NCI-H2107 treated with DMSO at 0.1 percent for 48 hours (cell line): ENCODE results near the gene NFKBIZ.
"Not testable (repeated sequence)": the region's sequence is repeated elsewhere in the genome, so short reads cannot be mapped to it uniquely, and the experiment has no call there.

Source experiments
- DNase-seq: peaks from one replicate; lab custom pipeline; 2025; ENCODE audit not compliant: unreplicated experiment; lab: John Stamatoyannopoulos, UW

Gene NFKBIZ

DNA sequence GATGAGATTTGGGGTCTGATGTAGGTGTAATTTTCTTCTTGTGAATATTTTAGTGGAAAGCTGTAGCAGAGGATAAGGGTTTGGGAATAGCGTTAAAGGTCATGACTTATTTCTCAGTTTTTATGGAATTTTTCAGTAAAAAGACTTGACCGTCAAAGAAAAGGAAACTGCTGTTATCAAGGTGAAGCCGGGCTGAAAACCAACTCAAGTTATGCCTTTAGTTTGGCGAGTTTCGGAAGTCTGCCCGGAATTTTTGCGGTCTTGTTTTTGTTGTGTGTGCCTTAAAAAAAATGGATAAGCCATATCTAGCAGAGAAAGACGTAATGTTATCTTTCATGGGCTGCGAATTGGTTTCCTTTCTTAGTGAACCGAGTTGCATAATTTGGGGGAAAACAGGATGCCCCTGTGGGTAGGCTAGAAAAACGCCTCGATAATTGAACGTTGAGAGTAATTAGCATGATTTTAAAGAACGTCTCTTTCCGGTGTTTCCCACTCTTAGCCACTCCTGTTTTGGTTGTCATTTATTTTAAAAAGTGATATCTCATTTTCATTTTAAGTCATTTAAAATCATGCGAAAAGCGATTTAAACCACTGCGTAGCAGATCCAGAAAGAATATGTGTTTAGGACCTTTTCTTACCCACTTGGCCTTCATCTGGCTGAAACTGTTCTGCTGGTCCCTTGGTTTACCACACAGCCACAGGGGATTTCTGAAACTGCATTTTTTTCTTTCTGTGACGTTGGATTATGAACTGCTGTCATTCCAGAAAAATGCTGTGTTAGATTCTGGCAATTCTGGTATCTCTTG lies 1.1 kb downstream of the NFKBIZ start:
- DNase-seq: no peak

DNA sequence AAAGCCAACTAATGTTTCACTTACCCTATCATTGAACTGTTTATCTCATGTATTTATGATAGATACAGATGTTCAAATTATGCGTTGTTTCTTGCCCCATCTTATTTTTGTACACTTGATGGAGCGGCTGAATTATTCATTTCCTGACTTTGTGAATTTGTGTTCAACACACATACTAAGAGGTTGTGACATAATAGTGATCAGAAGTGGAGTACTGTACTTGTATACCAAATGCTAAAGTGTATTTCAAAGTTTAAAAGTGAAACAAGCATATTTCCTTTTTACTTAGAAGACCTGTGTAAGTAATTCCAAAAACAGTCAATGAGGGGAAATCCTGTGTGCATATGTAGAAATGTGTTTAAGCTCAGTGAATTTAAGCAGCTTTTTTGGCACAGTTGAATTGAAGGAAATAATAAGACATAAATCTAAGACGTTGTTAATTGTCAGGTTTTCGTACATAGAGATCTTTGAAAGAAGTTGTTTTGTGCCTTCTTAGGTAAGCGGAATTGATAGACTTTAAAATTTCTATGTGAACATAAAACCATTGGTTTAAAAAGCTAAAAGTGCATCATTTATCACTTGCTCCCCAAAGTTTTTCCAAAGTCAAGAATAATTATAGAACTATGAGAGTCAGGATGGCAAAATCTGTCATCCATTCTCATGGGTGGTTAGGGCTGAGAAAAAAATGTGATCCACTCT lies 1.9 kb downstream of the NFKBIZ start:
- DNase-seq: no peak

DNA sequence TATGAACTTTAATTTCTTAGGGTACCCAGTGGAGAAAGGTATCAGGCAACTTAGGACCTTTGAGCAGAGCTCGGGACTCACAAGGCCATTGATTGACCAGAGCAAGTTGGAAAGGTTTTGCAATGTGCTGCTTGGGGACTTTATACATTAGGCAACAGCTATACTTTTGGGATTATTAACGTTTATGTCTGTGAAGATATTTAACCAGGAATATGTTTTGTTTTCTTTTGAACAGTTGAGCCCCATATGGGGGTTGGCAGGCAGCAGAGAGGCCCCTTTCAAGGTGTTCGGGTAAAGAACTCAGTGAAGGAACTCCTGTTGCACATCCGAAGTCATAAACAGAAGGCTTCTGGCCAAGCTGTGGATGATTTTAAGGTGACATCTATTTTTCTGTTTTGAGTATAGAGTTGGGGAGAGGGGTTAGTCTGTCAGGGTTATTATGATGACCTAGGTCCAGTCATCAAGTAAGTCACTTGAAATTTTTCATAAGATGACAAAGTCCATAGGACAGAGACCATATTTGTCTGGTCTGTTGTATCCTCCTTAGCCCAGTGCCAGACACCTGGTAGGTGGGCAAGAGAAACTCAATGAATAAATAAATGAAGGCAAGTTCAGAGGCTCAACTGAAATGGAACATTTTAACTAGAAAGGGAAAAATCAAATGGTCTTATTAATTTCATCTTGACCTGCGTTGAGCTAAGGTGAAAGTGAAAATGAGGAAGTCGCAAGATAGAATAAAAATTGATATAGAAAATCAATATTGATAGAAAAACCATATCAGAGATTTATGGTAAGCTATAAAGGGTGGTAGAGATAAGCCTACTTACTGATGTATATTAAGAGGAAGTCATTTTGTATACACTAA lies 2.8 kb downstream of the NFKBIZ start:
- no peak for DNase-seq

DNA sequence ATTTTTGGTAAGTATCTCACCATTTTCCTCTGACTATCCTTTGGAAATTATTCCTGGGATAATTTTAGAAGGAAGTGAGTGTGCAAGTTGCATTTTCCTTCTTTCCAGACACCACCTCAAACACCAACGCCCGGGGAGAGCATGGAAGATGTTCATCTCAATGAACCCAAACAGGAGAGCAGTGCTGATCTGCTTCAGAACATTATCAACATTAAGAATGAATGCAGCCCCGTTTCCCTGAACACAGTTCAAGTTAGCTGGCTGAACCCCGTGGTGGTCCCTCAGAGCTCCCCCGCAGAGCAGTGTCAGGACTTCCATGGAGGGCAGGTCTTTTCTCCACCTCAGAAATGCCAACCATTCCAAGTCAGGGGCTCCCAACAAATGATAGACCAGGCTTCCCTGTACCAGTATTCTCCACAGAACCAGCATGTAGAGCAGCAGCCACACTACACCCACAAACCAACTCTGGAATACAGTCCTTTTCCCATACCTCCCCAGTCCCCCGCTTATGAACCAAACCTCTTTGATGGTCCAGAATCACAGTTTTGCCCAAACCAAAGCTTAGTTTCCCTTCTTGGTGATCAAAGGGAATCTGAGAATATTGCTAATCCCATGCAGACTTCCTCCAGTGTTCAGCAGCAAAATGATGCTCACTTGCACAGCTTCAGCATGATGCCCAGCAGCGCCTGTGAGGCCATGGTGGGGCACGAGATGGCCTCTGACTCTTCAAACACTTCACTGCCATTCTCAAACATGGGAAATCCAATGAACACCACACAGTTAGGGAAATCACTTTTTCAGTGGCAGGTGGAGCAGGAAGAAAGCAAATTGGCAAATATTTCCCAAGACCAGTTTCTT lies 3.9 kb downstream of the NFKBIZ start:
- no peak for DNase-seq

DNA sequence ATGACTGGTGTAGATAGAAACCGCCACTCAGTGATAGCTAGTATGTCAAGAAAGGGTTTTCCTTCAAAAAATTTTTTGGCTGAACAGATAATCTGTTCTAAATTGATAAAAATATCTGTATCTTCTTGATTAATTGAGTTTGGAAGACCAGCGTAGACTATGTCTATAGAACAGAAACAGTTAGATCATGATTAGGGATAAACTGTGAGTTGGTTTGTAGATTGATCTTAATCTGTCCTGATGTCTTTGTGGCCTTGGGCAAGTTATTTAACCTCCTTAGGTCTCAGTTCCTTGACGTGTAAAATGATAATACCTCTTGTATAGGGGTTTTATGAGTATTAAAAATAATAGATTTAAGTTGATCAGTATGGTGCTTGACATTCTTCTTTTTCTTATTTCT lies 4.7 kb downstream of the NFKBIZ start:
- no peak for DNase-seq

DNA sequence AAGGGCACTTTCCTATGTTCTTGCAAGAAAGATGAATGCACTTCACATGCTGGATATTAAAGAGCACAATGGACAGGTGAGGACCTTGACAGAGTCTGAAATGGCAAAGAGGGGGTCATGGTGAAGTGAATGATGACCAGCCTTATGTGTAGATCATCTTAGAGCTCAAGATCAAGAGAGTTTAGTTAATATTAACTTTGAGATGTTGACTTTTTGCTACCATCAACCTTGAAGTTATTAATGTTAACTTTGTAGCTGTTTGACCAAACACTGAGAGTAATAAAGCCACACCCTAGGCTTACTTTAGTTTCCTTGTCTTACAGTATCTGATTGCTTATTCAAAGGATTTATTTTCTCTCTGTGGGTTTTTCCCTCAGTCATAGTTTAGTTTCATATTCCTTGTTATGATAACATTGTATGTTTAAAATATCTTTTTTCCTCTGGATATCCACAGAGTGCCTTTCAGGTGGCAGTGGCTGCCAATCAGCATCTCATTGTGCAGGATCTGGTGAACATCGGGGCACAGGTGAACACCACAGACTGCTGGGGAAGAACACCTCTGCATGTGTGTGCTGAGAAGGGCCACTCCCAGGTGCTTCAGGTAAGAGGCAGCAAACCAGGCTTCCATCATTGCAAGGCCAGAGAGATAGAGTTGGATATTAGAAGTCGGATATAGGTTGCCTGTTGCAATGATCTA lies 5.4 kb downstream of the NFKBIZ start:
- no peak for DNase-seq

DNA sequence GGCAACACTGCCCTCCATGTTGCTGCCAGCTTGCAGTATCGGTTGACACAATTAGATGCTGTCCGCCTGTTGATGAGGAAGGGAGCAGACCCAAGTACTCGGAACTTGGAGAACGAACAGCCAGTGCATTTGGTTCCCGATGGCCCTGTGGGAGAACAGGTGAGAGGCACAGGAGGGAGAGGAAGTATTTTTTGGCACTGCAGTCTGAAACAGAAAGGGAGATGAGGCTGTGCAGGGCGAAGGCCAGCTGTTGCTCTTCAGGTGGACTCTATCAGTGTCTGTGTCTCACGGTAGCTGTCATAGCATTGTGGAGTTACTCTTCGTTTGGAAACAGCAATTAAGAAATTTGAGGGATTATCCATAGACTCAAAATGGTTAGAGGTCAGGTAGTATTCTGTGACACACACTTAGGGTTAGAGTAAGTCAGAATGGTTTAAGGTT lies 8.0 kb downstream of the NFKBIZ start:
- no peak for DNase-seq

DNA sequence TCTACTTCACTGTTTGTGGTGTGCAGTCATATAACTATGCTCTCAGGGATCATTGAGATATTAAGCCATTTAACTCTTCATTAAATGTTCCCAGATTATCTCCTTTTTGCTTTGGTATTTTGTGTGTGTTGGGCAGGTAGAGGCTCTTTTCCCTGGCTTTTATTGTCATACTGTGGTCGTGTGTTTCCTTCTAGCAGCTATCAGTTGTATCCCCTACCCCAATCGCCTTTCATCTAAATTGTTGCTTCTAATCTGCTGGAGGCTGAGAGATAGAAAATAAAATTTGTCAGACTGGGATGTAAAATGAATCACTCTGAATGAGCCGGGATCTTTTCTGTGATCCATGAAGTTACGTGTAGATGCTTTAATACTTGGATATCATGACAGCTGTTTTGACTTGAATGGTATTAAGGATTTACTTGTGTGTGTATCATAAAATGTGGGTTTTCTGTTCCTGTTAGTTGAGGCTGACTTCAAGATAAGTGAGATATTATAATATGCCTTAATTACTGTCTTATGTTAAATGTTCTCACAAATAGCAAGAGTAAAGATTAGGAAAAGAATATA lies 9.2 kb downstream of the NFKBIZ start:
- DNase-seq: no peak

DNA sequence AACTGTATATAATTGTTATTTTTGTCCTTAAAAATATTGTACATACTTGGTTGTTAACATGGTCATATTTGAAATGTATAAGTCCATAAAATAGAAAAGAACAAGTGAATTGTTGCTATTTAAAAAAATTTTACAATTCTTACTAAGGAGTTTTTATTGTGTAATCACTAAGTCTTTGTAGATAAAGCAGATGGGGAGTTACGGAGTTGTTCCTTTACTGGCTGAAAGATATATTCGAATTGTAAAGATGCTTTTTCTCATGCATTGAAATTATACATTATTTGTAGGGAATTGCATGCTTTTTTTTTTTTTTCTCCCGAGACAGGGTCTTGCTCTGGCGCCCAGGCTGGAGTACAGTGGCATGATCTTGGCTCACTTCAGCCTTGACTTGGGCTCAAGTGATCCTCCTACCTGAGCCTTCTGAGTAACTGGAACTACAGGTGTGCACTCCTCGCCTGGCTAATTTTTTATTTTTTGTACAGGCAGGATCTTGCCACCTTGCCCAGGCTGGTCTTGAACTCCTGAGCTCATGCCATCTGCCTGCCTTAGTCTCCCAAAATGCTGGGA lies 10.7 kb downstream of the NFKBIZ start:
- DNase-seq: no peak

DNA sequence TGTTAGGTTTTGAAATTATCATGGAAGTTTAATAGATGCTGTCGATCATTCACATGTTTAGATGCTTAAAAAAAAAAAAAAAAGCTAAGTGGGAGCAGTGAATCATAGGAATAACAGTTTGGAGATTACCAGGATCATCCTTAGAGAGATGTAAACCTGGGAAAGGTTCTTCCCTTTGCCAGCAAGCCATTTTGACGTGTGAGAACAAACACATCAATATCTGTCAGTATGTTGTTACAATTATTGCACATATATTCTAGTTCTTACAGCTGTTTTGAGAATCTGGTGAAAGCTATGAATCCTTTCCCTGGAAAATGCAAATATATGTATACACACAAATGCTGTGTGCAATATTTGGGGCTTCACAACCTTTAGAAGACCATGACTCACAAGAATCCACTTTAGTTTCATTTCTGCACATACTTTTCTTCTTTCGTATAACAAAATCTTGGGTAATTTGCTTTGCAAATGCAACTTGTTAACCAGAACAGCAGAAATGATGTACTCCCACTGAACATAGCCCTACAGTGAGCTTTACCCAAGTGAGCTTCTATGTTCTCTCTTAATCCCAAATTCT lies 12.0 kb downstream of the NFKBIZ start:
- no peak for DNase-seq

DNA sequence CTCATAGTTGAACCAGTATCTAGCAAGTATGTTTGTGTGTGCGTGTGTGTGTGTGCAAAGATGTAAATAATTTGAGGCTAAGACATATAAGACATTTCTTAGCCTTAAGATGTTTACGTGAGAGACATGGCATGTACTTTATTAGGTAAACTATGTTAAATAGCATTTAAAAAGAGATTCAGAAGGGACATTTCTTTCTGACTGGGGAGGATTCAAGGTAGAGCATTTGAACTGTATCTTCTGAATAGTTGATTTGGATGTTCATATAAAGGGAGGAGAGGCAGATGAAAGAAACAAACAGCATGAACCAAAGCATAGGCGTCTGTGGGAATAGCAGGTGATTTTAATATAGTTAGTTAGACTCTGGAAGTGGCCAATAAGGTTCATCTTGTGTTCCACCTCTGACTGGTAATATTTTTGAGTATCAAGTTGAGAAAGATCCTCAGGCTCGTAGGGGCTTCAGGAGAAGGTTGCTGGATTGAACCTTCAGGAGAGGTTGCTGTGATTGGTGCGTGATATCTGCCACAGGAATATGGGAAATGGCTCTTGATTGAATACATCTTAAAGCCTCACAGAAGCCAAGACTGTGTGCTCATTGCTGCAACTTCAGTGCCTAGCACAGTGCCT lies 12.6 kb downstream of the NFKBIZ start:
- DNase-seq: no peak

DNA sequence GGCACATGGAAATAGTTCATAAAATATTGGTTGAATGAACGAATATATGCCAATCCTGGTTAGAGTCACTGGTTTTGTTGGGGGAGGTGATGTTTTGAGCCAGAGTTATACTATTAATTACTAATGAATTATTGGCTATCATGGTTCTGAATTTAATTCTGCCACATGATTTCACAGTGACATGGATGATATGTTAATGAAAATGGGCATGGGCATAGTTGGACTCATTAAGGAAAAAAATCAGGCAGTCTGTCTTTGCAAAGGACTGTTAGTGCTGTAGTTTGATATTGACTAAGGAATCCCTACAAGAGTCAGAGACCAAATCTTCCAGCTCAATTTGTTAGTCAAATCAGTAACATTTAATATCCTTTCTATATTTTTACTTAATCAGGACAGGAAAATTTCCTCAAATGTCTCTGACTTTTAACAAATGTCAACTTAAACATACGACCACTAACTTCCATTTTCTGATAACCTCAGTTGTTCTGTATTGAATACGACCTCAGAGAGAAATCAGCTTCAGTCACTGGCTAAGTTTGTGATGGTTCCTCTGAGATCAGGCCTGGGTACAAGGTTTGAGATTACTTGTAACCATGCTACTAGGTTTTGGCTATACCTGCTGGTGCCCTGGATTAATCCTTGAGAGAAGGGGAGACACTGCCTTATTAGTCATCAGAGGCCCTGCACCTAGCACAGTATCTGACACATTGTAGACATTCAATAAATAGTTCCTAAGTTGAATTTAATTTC lies 13.3 kb downstream of the NFKBIZ start:
- no peak for DNase-seq

DNA sequence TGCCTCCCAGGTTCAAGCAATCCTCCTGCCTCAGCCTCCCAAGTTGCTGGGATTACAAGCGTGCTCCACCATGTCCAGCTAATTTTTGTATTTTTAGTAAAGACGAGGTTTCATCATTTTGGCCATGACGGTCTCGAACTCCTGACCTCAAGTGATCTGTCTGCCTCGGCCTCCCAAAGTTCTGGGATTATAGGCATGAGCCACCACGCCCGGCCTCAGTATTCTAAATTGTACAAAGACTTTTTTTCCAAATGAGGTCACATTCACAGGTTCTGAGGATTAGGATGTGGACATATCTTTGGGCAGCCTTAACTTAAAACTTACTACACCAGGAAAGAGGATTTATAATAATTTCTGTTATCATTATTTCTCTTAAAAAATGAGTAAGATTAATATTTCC lies 15.6 kb downstream of the NFKBIZ start:
- not testable (repeated sequence) for DNase-seq

DNA sequence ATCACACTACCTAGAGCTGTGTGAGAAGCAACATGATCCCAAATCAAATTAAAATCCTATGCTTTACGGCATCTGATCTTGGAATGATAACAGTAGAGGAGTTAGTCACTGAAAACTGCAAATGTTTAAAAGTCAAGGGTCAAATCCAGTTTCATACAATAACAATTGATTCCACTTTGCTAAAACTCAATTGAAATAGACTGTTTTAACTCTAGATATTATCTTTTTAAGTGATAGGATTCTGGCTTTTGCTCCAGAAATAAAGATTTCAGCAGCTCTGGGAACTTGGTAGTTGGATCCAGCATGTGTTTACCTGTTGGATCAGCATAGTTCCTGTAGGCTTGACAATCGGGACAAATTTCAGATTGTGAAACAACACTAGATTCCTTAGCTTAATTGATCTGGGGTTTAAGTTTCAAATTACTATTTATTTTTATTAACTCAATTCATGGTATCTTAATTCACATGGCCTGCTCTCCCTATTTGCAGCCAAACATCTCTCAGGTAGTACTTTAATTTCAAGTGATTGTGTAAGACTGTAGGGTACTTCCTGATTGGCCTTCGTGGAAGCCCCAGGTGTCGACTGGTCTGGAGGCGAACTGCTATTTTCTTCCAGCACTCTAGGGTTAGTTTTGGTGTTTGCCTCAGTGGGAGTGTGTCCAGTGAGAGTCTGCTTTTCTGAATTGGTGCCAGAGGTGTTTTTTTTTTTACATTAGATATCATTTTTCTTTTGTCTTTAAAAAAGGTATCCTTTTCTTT lies 16.6 kb downstream of the NFKBIZ start:
- no peak for DNase-seq

DNA sequence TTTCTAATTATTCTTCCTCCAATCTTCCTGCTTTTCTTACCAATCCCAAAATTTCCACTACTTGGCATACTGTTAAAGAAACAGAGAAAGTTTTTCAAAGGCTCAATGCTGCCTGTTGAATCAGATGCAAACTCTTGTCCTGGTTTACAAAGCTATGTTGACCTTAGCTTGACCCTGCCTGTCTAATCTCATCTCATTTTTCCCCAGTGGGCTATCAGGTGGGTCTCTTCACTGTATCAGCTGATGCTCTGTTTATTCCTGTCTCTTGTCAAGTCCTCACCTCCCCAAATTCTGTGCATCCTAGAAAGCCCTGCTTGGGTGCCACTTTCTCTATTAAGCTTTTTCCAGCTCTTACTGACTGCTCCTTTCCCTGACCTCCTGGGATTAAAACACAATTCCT lies 18.2 kb downstream of the NFKBIZ start:
- no peak for DNase-seq

DNA sequence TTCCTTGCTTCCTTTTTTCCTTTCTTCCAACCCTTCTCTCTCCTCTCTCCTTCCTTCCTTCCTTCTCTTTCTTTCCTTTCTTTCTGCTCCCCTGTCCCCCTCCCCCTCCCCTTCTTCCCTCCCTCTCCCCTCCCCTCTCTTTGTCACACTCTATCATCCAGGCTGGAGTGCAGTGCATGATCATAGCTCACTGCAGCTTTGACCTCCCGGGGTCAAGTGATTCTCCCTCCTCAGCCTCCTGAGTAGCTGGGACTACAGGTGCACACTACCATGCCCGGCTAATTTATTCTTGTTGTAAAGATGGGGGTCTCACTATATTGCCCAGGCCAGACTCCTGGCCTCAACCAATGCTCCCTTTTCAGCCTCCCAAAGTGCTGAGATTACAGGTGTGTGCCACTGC lies 18.7 kb downstream of the NFKBIZ start:
- no peak for DNase-seq
